C1 segment of cervical spinal cord (tissue), 14 donors: ENCODE measurements around the gene SLC4A5.

Experiments
- DNase-seq, 14 donors: peaks; one replicate each; lab custom pipeline; 2025; lab: John Stamatoyannopoulos, UW

SLC4A5 gene

GRCh38 chr2:74343316-74343715 lies at the start of gene SLC4A5:
Gene SLC4A5, minus strand, starts transcription at chr2:74343416. Its CDS starts 28,393 bp downstream, at chr2:74315023.
- no peak for DNase-seq

- no peak for DNase-seq
These were observed 49.2 kb upstream of the SLC4A5 start for GRCh38 chr2:74392449-74392743.

DNA sequence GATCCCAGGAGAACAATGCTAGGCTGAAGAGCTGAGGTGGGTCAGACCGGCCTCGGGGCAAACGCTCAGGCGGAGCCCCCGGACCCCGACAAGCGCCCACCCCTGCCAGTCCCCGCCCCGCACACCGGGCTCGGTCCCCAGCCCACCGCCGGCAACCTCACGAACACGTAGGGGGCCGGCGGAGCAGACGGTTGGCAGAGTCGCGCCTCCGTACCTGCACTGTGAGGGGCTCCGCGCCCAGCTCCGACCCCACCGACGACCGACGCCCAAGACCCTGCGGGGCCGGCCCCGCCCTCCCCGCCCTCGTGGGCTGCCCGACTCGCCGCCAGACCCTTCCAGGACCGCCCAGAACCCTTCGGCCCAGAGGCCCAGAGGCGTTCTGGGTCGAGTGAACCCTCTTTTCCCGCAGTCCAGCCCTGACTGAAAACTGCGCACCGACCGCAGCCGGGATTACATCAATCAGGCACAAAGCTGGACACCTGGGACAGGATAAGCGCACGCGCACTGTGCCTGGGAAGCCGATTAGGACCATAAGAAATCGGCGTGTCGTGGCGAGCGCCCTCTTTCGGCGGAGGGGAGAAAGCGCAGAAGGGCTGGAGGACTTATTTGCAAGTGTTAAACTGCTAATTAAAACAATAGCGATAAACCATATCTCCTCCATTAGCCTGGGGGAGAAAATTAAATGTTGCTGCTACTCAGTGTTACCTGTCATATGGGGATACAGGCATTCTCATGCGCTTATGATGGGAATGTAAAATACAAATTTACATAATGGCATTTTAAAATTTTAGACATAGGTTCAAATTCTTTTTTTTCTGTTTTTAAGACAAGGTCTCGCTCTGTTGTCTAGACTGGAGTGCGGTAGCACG lies 48.6 kb upstream of the SLC4A5 start:
- DNase-seq: peak; percentile 51 to 95 (median 86)

DNA sequence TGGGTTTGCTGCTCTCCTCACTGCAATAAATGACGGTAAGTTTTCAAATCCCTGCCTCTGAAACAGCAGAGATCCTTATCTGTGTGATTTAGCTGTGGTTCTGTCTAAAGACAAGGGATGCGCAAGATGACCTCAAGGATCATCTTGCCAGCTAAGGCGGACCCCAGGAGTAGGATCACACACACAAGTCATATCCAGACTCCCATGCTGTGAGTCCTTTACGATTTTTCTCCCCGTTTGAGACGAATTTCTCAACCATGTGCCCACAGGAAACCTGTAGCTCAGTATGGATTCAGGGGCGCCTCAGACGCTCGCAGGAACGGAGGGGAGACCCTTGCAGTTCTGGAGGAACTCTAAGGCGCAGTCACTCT lies 48.0 kb upstream of the SLC4A5 start:
- peak in 2 of 14 donors; percentile 29 to 55 for DNase-seq

- DNase-seq: no peak
These were observed 47.4 kb upstream of the SLC4A5 start for GRCh38 chr2:74390606-74391005.

GRCh38 chr2:74387346-74387745 lies 44.1 kb upstream of the SLC4A5 start:
- no peak for DNase-seq

GRCh38 chr2:74385396-74385795 lies 42.2 kb upstream of the SLC4A5 start:
- DNase-seq: peak in 11 of 14 donors; percentile 21 to 68 (median 36)

GRCh38 chr2:74384051-74384450 lies 40.8 kb upstream of the SLC4A5 start:
- DNase-seq: no peak

GRCh38 chr2:74383254-74383653 lies 40.0 kb upstream of the SLC4A5 start:
- DNase-seq: peak in 1 of 14 donors; percentile 17

- no peak for DNase-seq
These were observed 38.5 kb upstream of the SLC4A5 start for GRCh38 chr2:74381751-74382150.

DNA sequence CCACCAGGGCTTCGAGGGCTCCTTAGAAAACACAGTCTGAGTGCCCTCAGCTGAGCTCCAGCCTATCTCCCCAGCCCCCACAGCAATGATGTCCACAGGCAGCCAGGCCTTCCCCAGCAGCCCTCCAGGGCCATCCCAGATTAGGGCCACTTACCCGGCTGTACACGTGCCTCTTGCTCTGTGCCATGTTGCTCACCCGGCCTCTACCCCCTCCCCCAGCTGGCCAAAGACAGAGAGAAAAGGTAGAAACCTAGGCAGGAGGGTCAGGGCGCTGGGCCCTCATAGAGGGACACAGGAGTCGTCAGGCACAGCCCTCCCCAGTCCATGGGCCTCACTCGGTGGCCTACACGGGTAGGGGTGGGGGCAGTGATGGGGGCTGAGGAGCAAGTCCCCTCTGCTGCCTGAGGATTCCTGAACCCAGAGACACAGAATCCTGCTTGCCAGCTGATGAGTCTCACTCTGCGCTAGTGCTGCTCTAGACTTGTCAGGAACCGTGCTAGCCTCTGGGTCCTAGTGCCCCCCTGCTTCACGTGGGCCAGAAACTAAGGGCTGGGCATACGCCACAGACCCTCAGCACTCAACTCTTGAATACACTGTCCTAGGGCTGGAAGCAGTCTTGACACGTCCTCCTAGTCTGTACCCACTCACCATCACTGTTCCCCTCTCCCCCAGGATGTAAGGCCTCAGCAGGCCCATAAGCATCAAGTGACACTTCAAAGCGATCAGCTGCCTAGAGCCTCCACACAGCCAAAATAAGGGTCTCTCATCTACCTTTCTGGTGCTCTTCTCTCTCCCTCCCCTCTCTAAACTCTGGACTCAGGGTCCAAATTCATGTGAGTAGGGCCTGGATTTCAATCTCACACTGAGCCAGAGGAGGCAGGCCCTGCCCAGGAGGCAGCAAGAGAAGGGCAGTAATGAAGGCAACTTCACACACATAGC lies 36.9 kb upstream of the SLC4A5 start, which contains the start of gene DCTN1:
TSS of gene DCTN1 (minus strand) at position 461 of the 939 bp plus-strand sequence. CDS start at position 187, 274 bp downstream.
- DNase-seq: peak in 13 of 14 donors; percentile 16 to 73 (median 58)

GRCh38 chr2:74378007-74378406 lies 34.8 kb upstream of the SLC4A5 start:
- no peak for DNase-seq

- DNase-seq: no peak
These were observed 32.6 kb upstream of the SLC4A5 start for GRCh38 chr2:74375838-74376237.

DNA sequence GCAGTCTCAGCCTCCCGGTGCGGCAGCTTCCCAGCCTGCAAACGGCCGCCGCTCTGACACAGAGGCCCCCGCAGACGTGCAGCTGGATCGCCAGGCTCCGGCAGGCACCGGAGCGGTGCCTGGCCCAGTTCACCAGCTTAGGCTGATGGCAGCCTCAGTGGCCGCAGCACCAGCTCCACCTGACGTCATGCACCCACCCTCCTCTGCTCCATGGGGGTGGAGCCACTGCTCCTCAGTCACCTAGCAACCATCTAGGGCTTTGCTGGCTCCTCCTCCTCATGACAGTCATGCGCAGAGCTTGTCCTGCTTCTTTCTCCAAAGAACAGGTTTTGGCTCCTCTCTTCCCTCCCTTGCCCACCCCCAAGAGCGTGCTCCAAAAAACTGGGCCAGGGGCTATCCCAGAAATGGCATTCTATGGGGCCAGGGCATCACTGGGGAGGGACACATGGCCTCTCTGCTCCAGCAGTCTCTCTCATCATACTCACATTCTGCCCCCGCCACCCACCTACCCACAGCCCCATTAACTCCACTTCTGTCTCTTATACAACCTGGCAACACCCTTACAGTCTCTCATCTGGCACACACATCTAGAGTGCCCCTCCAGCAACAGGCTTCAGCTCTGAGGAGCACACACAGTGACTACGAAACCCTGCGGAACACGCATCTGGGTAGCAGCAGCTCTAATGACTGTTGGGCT lies 31.4 kb upstream of the SLC4A5 start:
- peak; percentile 16 to 96 (median 82) for DNase-seq

- DNase-seq: peak in 3 of 14 donors; percentile 61 to 68 (median 62)
These were observed 30.8 kb upstream of the SLC4A5 start for GRCh38 chr2:74373985-74374384.

DNA sequence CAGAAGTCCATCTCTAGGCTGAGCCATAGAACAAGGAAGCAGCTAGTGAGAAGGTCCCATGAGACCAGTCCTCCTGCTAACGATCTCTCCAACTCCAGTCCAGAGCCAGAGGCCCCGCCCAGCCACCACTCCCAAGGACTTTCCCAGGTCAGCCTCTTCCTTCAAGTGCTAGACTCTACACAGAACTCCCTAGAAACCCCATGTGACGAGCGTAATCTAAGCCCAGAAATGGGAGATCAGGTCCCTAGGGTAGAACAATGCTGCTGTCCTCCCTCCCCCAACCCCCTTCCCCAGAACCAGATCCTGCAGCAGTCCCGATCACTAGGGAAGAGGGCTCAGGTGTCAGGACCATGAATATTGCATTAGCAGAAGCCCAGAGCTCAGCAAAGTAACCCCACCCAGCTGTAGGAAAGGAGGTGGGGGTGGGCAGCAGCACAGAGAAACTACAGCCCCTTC lies 30.0 kb upstream of the SLC4A5 start:
- DNase-seq: no peak

GRCh38 chr2:74372674-74373073 lies 29.5 kb upstream of the SLC4A5 start:
- peak in 1 of 14 donors; percentile 11 for DNase-seq

- no peak for DNase-seq
These were observed 28.2 kb upstream of the SLC4A5 start for GRCh38 chr2:74371421-74371820.

GRCh38 chr2:74369976-74370375 lies 26.8 kb upstream of the SLC4A5 start:
- no peak for DNase-seq

DNA sequence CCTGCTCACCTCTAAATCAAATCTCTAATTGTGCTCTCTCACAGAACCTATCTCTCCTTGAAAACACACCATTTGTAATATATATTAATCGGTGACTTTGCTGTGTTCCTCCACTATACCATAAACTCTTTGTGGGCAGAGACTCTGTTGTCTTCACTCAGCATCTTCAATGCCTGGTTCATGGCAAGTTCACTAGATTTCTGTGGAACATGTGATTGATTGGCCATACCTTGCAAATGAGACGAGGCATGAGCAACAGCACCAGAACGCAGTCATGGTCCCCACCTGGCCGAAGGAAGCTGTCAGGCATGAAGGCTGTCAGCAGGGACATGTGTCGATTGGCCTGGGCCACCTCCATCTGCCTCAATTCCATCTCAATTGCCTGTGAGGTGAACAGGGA lies 25.3 kb upstream of the SLC4A5 start:
- DNase-seq: no peak

DNA sequence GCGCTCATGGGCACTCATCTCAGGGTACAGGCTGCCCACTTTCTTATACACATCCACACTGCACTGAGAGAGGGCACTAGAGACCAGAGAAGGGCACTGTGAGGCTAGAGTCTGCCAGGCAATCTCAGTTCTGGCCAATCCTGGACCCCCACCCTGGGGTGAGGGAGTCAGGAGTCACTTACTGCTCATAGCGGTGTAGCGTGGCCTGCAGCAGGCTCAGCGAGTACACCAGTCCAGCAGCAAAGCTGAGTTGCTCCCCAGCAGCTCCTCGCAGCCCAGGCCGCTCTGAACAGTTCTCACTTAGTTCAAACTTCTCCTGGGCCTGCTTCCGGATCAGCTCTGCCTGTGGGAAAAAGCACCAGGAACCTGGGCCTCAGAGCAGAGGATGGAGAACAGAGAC lies 24.6 kb upstream of the SLC4A5 start:
- no peak for DNase-seq

- no peak for DNase-seq
These were observed 22.8 kb upstream of the SLC4A5 start for GRCh38 chr2:74366036-74366435.
